GM10248 (cell line): ENCODE data around the gene SPEN.

Source experiments
- CTCF ChIA-PET: fragments of 300-600 bp; sonication (Branson Sonifier 250); formaldehyde crosslinking; extraction: SDS; loops from one replicate; lab custom pipeline; 2021; ENCODE audit warnings: antibody characterized with exemption; lab: Yijun Ruan, JAX
- POLR2A ChIA-PET: fragments of 350-650 bp; sonication (Branson Sonifier 250); formaldehyde crosslinking; extraction: SDS; loops from one replicate; lab custom pipeline; 2020; ENCODE audit warnings: antibody characterized with exemption; lab: Yijun Ruan, JAX
- DNase-seq: peaks from one replicate; pipeline ENCODE4 v3.0.0; 2012; ENCODE audit errors: extremely low spot score
- CTCF ChIP-seq: IDR thresholded peaks from 2 replicates; pipeline ENCODE4 v1.5.1; 2012; ENCODE audit warnings: mild to moderate bottlenecking, low read depth; ENCODE audit errors: extremely low read depth, missing control alignments, control extremely low read depth

The SPEN gene

GRCh38 chr1:15947382-15948090 is 100.0 kb downstream of the SPEN start:
- DNase-seq = no peak
- POLR2A ChIA-PET = no interaction called here
- TF ChIP-seq CTCF = no peak
- CTCF ChIA-PET = interaction anchor here (3.0 kb wide), 1 partner anchor 12 kb away, joined by 9 read pairs; no protein-coding TSS in a partner anchor

- POLR2A ChIA-PET = no interaction called here
- TF ChIP-seq CTCF = no peak
- DNase-seq = peak; percentile 50
- CTCF ChIA-PET = interaction anchor here (1.9 to 3.0 kb wide), 2 partner anchors 11 to 27 kb away, joined by 9 read pairs; partner anchors contain the start of gene ZBTB17
Observed at GRCh38 chr1:15948091-15948591, 100.6 kb downstream of the SPEN start.

GRCh38 chr1:15948595-15949452 is 101.3 kb downstream of the SPEN start:
- ChIA-PET CTCF (interaction anchor here (1.4 to 3.0 kb wide), 3 partner anchors 10 to 27 kb away, joined by 5 to 9 read pairs (median 9); partner anchors contain the start of gene ZBTB17), POLR2A (interaction anchor here (1.0 kb wide), 1 partner anchor 17 kb away, joined by 6 read pairs; no protein-coding TSS in a partner anchor)
- DNase-seq = peak; percentile 68
- TF ChIP-seq CTCF = no peak

- ChIA-PET CTCF (interaction anchor here (0.9 to 3.0 kb wide), 5 partner anchors 9 to 45 kb away, joined by 3 to 9 read pairs (median 8); partner anchors contain the start of gene ZBTB17), POLR2A (interaction anchor here (0.7 to 1.0 kb wide), 2 partner anchors 17 to 26 kb away, joined by 3 to 6 read pairs; partner anchors contain the start of gene ZBTB17)
- TF ChIP-seq CTCF = no peak
- DNase-seq = peak; percentile 92
Observed at GRCh38 chr1:15949453-15950245, 102.1 kb downstream of the SPEN start.

- CTCF ChIA-PET = interaction anchor here (0.9 to 3.0 kb wide), 7 partner anchors 9 to 158 kb away, joined by 3 to 9 read pairs (median 5); partner anchors contain the start of gene ZBTB17
- DNase-seq = peak; percentile 31
- no peak for TF ChIP-seq CTCF
- POLR2A ChIA-PET = interaction anchor here (0.7 kb wide), 1 partner anchor 25 kb away, joined by 3 read pairs; the partner anchor contains the start of gene ZBTB17
Observed at GRCh38 chr1:15950302-15950701, 102.8 kb downstream of the SPEN start.
